ENCODE results near the gene TLN1.

DNA sequence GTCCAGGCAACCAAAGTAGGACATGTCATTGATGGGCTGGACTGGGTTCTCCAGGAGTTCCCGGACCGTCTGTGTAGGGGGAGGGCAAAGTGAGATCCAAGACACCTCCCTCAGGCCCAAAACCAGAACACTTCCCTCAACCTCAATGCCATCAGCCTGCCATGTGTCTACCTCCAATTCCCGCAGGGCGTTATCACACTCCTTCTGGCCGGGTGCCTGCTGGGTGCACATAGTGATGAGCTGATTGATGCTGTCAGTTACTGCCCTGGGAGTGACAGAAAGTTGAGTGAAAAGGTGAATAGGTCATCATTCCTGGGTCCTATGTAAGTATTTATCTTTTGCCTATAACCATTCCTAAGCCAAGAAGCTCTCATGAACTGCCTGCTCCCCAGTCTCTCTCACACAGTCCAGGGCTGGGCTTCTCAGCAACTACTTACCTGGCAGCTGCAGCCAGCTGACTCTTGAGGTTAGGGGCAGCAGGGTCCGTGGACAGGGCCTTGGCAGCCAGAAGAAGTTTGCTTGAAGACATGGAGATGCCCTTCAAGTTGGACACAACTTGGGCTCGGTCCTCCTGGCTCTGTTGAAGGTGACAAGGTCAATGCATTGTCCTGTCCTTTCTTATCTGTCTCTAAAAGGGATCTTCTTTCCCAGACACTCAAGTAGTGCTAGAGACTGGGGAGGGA, 21.0 kb downstream of the TLN1 start:
- TF ChIP-seq, protein P1, sequence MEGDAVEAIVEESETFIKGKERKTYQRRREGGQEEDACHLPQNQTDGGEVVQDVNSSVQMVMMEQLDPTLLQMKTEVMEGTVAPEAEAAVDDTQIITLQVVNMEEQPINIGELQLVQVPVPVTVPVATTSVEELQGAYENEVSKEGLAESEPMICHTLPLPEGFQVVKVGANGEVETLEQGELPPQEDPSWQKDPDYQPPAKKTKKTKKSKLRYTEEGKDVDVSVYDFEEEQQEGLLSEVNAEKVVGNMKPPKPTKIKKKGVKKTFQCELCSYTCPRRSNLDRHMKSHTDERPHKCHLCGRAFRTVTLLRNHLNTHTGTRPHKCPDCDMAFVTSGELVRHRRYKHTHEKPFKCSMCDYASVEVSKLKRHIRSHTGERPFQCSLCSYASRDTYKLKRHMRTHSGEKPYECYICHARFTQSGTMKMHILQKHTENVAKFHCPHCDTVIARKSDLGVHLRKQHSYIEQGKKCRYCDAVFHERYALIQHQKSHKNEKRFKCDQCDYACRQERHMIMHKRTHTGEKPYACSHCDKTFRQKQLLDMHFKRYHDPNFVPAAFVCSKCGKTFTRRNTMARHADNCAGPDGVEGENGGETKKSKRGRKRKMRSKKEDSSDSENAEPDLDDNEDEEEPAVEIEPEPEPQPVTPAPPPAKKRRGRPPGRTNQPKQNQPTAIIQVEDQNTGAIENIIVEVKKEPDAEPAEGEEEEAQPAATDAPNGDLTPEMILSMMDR (IDR thresholded peaks at IDR 0.05), result no peak
- no peak for TF ChIP-seq POLR2A (IDR thresholded peaks at IDR 0.05)
